ENCODE measurements around the gene CYP2F1.

- TF ChIP-seq POLR2A (IDR thresholded peaks at IDR 0.05; ENCODE audit: borderline replicate concordance, extremely low read depth, insufficient read depth, insufficient read length) (no peak), POLR2AphosphoS5 (IDR thresholded peaks at IDR 0.05; ENCODE audit: low read depth, low read length) (no peak), EGR1 (IDR thresholded peaks at IDR 0.05; ENCODE audit: low read depth) (no peak), YY1 (IDR thresholded peaks at IDR 0.05; ENCODE audit: extremely low read depth, insufficient replicate concordance, low read depth, low read length) (no peak)
- TF ChIP-seq, protein P1, sequence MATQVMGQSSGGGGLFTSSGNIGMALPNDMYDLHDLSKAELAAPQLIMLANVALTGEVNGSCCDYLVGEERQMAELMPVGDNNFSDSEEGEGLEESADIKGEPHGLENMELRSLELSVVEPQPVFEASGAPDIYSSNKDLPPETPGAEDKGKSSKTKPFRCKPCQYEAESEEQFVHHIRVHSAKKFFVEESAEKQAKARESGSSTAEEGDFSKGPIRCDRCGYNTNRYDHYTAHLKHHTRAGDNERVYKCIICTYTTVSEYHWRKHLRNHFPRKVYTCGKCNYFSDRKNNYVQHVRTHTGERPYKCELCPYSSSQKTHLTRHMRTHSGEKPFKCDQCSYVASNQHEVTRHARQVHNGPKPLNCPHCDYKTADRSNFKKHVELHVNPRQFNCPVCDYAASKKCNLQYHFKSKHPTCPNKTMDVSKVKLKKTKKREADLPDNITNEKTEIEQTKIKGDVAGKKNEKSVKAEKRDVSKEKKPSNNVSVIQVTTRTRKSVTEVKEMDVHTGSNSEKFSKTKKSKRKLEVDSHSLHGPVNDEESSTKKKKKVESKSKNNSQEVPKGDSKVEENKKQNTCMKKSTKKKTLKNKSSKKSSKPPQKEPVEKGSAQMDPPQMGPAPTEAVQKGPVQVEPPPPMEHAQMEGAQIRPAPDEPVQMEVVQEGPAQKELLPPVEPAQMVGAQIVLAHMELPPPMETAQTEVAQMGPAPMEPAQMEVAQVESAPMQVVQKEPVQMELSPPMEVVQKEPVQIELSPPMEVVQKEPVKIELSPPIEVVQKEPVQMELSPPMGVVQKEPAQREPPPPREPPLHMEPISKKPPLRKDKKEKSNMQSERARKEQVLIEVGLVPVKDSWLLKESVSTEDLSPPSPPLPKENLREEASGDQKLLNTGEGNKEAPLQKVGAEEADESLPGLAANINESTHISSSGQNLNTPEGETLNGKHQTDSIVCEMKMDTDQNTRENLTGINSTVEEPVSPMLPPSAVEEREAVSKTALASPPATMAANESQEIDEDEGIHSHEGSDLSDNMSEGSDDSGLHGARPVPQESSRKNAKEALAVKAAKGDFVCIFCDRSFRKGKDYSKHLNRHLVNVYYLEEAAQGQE (IDR thresholded peaks at IDR 0.05; ENCODE audit: low read depth): no peak
- TF ChIP-seq, protein P2, sequence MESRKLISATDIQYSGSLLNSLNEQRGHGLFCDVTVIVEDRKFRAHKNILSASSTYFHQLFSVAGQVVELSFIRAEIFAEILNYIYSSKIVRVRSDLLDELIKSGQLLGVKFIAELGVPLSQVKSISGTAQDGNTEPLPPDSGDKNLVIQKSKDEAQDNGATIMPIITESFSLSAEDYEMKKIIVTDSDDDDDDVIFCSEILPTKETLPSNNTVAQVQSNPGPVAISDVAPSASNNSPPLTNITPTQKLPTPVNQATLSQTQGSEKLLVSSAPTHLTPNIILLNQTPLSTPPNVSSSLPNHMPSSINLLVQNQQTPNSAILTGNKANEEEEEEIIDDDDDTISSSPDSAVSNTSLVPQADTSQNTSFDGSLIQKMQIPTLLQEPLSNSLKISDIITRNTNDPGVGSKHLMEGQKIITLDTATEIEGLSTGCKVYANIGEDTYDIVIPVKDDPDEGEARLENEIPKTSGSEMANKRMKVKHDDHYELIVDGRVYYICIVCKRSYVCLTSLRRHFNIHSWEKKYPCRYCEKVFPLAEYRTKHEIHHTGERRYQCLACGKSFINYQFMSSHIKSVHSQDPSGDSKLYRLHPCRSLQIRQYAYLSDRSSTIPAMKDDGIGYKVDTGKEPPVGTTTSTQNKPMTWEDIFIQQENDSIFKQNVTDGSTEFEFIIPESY (IDR thresholded peaks at IDR 0.05; ENCODE audit: extremely low read depth, insufficient replicate concordance, low read length): no peak
These were observed 58.3 kb downstream of the CYP2F1 start for GRCh38 chr19:41172297-41173164.
